Nephron progenitor cell (in vitro differentiated cells): Measurements from ENCODE around the gene SLC1A1.
A peak's percentile ranks its signal among the peaks of the same experiment; 100 is the strongest.

Experiments used
- DNase-seq: peaks from one replicate; pipeline ENCODE4 v3.0.0; 2021
- H3K27ac Mint-ChIP-seq: 2 replicates; pipeline ENCODE4 v1.8.0; 2021; ENCODE audit warnings: mild to moderate bottlenecking, moderate library complexity, mixed read lengths
- H3K27me3 Mint-ChIP-seq: 2 replicates; pipeline ENCODE4 v1.8.0; 2021; ENCODE audit warnings: mild to moderate bottlenecking, low read depth, mixed read lengths; ENCODE audit not compliant: poor library complexity
- H3K36me3 Mint-ChIP-seq: 2 replicates; pipeline ENCODE4 v1.8.0; 2021; ENCODE audit warnings: low read depth, mixed read lengths
- H3K4me1 Mint-ChIP-seq: 2 replicates; pipeline ENCODE4 v1.8.0; 2021; ENCODE audit warnings: mixed read lengths
- H3K4me3 Mint-ChIP-seq: 2 replicates; pipeline ENCODE4 v1.8.0; 2021; ENCODE audit warnings: mild to moderate bottlenecking, moderate library complexity, mixed read lengths
- H3K9me3 Mint-ChIP-seq: 2 replicates; pipeline ENCODE4 v1.8.0; 2021; ENCODE audit warnings: mild to moderate bottlenecking, moderate library complexity, mixed read lengths
- TF ChIP-seq, protein P1 (sequence below): fragments of 200-600 bp; sonication (generic); IDR thresholded peaks from 2 replicates; pipeline ENCODE4 v1.5.0; 2021; ENCODE audit warnings: antibody characterized with exemption

SLC1A1 gene

DNA sequence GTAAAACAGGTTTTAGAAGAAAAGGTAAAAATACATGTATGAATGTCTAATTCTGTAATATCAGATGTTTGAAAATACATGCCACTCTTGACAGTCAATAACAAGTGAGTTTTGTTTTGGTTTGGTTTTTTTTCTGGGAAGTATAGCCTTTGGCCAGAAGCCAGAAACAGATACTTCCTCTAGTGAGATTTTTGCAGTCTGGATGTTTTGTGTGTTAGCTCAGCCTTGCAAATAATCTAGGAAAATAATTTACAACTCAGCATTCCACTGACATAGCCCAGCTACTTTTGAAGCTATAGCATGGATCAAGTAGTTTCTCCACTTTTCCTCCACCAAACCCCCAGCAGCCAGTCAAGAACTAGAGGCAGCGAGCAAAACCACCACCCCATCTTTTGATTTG is 56.7 kb downstream of the SLC1A1 start:
- Mint-ChIP-seq H3K9me3 (no peaks in the 10 kb centered on the region), H3K4me1 (no peaks in the 10 kb centered on the region), H3K27ac (no peak overlapping the region), H3K4me3 (no peak overlapping the region), H3K27me3 (no peaks in the 10 kb centered on the region), H3K36me3 (no peaks in the 10 kb centered on the region)
- TF ChIP-seq, protein P1, sequence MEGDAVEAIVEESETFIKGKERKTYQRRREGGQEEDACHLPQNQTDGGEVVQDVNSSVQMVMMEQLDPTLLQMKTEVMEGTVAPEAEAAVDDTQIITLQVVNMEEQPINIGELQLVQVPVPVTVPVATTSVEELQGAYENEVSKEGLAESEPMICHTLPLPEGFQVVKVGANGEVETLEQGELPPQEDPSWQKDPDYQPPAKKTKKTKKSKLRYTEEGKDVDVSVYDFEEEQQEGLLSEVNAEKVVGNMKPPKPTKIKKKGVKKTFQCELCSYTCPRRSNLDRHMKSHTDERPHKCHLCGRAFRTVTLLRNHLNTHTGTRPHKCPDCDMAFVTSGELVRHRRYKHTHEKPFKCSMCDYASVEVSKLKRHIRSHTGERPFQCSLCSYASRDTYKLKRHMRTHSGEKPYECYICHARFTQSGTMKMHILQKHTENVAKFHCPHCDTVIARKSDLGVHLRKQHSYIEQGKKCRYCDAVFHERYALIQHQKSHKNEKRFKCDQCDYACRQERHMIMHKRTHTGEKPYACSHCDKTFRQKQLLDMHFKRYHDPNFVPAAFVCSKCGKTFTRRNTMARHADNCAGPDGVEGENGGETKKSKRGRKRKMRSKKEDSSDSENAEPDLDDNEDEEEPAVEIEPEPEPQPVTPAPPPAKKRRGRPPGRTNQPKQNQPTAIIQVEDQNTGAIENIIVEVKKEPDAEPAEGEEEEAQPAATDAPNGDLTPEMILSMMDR, result no peak
- DNase-seq, result no peak

DNA sequence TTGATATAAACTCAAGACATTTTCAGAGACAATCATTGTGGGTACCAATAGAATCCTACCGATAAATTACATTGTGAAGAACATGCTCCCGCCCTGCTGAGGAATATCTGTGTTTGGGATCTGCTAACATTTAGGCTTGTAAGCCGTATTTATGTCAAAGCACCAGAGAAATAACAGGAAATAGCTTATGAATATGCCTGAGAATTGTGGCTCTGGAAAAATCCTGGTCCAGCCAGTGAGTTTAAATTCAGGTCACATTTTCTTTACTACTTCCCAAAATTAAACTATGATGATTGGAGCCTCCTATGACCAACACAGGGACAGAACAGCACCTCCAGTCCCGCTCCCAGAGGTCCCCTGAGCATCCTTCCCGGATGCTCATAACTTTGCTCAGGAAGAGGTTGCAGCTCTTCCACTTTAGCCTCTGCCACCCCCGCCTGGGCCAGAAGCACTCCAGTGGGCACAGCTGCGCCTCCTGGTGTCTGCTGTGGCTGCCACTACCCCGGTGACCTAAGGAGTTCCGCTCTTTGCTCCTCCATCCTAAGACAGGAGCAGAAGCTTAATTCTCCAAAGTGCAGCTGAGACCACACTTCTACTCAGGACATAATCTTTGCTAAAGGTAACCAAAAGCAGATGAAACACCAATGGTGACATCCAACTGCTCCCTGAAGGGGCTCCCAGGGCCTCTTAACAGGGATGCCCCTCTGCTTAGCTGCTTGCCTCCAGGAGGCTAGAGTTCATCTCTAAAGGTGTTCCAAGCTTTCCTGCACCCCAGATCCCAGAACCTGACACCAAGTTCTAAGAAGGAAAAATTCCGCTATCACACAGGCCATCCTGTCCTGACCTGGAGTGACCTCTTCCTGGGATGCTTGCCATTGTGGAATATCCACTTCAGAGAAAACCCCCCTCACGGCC is 58.8 kb downstream of the SLC1A1 start:
- DNase-seq, result peak; percentile 42
- Mint-ChIP-seq H3K27me3 (no peaks in the 10 kb centered on the region), H3K27ac (no peak overlapping the region), H3K4me3 (no peak overlapping the region), H3K4me1 (no peaks in the 10 kb centered on the region), H3K9me3 (no peaks in the 10 kb centered on the region), H3K36me3 (no peaks in the 10 kb centered on the region)
- TF ChIP-seq, protein P1, result peak; percentile 38

DNA sequence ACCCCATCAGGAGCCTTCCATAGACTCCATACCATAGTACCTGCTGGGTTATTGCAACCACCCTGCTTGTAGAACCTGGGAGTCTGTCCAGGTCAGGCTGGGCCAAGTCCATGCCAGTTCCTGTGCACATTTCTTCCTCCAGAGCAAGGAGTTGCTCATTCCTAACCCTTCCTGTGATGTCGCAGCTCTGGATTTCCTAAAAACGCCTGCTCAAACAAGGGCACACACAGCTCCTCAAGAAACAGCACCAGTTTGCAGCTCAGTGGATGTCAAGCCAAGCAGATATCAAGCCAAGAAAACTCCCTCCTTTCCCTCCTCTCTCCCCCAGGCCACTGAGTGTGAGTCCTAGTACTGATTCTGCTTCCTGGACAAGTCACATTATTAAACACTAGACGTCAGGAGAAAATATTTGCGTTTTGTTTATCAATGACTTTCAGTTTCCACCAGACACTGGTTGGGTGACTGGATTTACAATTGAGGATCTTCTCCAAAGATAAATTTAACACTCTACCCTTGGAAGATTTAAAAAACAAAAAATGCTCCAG is 59.6 kb downstream of the SLC1A1 start:
- no peak overlapping the region for H3K27ac Mint-ChIP-seq
- TF ChIP-seq, protein P1, result no peak
- H3K36me3 Mint-ChIP-seq, result no peaks in the 10 kb centered on the region
- no peak overlapping the region for H3K4me3 Mint-ChIP-seq
- DNase-seq, result no peak
- no peaks in the 10 kb centered on the region for H3K27me3 Mint-ChIP-seq
- H3K9me3 Mint-ChIP-seq, result no peaks in the 10 kb centered on the region
- no peaks in the 10 kb centered on the region for H3K4me1 Mint-ChIP-seq

DNA sequence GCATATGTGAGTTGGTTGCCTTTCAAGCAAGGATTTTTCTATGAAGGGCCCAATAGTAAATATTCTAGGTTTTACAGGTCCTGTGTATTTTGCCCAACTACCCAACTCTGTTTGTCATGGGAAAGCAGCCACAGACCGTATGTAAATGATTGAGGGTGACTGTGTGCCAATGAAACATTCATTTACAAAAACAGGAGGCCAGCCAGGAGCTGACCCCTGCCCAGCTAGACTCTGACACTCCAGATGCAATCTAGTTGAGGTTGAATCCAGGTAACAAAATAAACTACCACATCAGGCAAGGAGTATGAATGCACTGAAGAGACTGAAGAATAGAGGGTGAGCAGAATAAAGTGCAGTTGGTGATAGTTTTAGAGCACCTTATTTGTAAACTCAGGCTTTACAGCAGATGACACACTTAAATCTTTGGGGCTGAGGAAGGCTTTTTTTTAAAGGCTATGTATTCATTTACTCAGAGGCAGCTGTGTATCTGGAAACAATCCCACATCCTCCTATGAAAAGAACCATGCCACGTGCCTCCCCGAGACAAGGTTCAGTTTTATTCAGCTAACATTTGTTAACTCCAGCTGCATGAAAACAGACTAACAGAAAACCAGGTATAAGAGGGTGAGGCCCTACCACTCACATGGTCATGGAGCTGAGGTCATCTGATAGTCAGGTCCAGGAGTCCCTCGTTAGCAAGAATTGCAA is 60.7 kb downstream of the SLC1A1 start:
- TF ChIP-seq, protein P1, result no peak
- H3K4me3 Mint-ChIP-seq, result no peak overlapping the region
- peaks cover 9% of the 10 kb centered on the region for H3K4me1 Mint-ChIP-seq
- DNase-seq, result no peak
- no peak overlapping the region for H3K27ac Mint-ChIP-seq
- no peaks in the 10 kb centered on the region for H3K9me3 Mint-ChIP-seq
- H3K36me3 Mint-ChIP-seq, result no peaks in the 10 kb centered on the region
- no peaks in the 10 kb centered on the region for H3K27me3 Mint-ChIP-seq

- DNase-seq, result no peak
- H3K4me1 Mint-ChIP-seq, result peaks cover 9% of the 10 kb centered on the region
- H3K36me3 Mint-ChIP-seq, result no peaks in the 10 kb centered on the region
- no peak overlapping the region for H3K27ac Mint-ChIP-seq
- H3K9me3 Mint-ChIP-seq, result no peaks in the 10 kb centered on the region
- H3K27me3 Mint-ChIP-seq, result no peaks in the 10 kb centered on the region
- H3K4me3 Mint-ChIP-seq, result no peak overlapping the region
- TF ChIP-seq, protein P1, result no peak
Measured at GRCh38 chr9:4553951-4554381, 63.7 kb downstream of the SLC1A1 start.
